SK-N-SH (cell line): ENCODE data around the gene SAMD5. TPM values are rescaled to one million over a fixed set of nuclear protein-coding genes. Genes with fewer than 3 reads are reported as not detected.

ENCODE experiments used
- CTCF ChIA-PET: fragments of 300-600, 350-600 bp; formaldehyde crosslinking; extraction: SDS; loops from one replicate; lab custom pipeline; 2021; lab: Yijun Ruan, JAX
- POLR2A ChIA-PET: fragments of 350-600 bp; sonication (Branson Sonifier 250); formaldehyde crosslinking; extraction: SDS; loops from one replicate; lab custom pipeline; 2020; ENCODE audit warnings: antibody characterized with exemption, inconsistent platforms; lab: Yijun Ruan, JAX
- DNase-seq: peaks from one replicate; pipeline ENCODE4 v3.0.0; 2012
- H2AFZ ChIP-seq: fragments of 200-600 bp; sonication (generic); 2 replicates; pipeline ENCODE4 v1.8.1; 2016; ENCODE audit warnings: antibody characterized with exemption, mild to moderate bottlenecking, low read depth
- H3F3A ChIP-seq: fragments of 200-600 bp; sonication (generic); replicated peaks from 2 replicates; pipeline ENCODE3; 2016; ENCODE audit warnings: antibody characterized with exemption, mild to moderate bottlenecking; ENCODE audit not compliant: insufficient read depth
- H3K27ac ChIP-seq, 2 experiments: fragments of 200-500 bp in 1 of 2; fragments of 200-600 bp in 1 of 2; sonication (Bioruptor generic) in 1 of 2; sonication (generic), shearing (Covaris generic) in 1 of 2; 2 replicates each; pipeline versions ENCODE4 v1.5.1 to v1.6.1; 2014 to 2016; ENCODE audit warnings: low read depth in 2 of 2, inconsistent platforms in 1 of 2, low read length in 1 of 2, mild to moderate bottlenecking in 1 of 2, mixed read lengths in 1 of 2
- H3K27me3 ChIP-seq: fragments of 200-600 bp; sonication (generic), shearing (Covaris generic); 2 replicates; pipeline ENCODE4 v1.6.1; 2016; ENCODE audit warnings: mixed run types; ENCODE audit not compliant: insufficient read depth
- H3K36me3 ChIP-seq, 2 experiments: fragments of 200-500 bp in 1 of 2; fragments of 200-600 bp in 1 of 2; sonication (Bioruptor generic) in 1 of 2; sonication (generic) in 1 of 2; replicated peaks in 1 of 2; 2 replicates each; pipeline versions ENCODE3 to v1.5.1; 2014 to 2016; ENCODE audit warnings: low read length in 1 of 2, mild to moderate bottlenecking in 1 of 2; ENCODE audit not compliant: insufficient read depth in 2 of 2, control insufficient read depth in 1 of 2
- H3K4me1 ChIP-seq, 2 experiments: fragments of 200-500 bp in 1 of 2; fragments of 200-600 bp in 1 of 2; sonication (Bioruptor generic) in 1 of 2; sonication (generic), shearing (Covaris generic) in 1 of 2; 2 replicates each; pipeline versions ENCODE4 v1.5.1 to v1.6.1; 2014 to 2016; ENCODE audit warnings: low read depth in 1 of 2, low read length in 1 of 2, mixed run types in 1 of 2; ENCODE audit not compliant: insufficient read depth in 2 of 2, control insufficient read depth in 1 of 2
- H3K4me2 ChIP-seq: fragments of 200-600 bp; sonication (generic), shearing (Covaris generic); 2 replicates; pipeline ENCODE4 v1.6.1; 2017; ENCODE audit warnings: mixed run types
- H3K4me3 ChIP-seq, 2 experiments: fragments of 200-500 bp in 1 of 2; fragments of 200-600 bp in 1 of 2; sonication (Bioruptor generic) in 1 of 2; sonication (generic), shearing (Covaris generic) in 1 of 2; 2 replicates each; pipeline versions ENCODE4 v1.5.1 to v1.8.1; 2014 to 2016; ENCODE audit warnings: low read depth in 2 of 2, inconsistent platforms in 1 of 2, low read length in 1 of 2, mild to moderate bottlenecking in 1 of 2, mixed read lengths in 1 of 2, moderate library complexity in 1 of 2
- H3K79me2 ChIP-seq: fragments of 200-600 bp; sonication (generic); 2 replicates; pipeline ENCODE4 v1.8.1; 2017; ENCODE audit warnings: mild to moderate bottlenecking; ENCODE audit not compliant: insufficient read depth
- H3K9ac ChIP-seq: fragments of 200-600 bp; sonication (generic); 2 replicates; pipeline ENCODE4 v1.6.1; 2017; ENCODE audit warnings: mixed run types
- H3K9me2 ChIP-seq: fragments of 200-600 bp; sonication (generic); 2 replicates; pipeline ENCODE4 v1.6.1; 2017; ENCODE audit warnings: mixed run types
- H3K9me3 ChIP-seq: fragments of 200-600 bp; sonication (generic); 2 replicates; pipeline ENCODE4 v1.6.1; 2017; ENCODE audit warnings: mixed run types, mild to moderate bottlenecking, moderate library complexity
- H4K20me1 ChIP-seq: fragments of 200-600 bp; sonication (generic); 2 replicates; pipeline ENCODE4 v1.6.1; 2017; ENCODE audit warnings: mild to moderate bottlenecking, mixed run types; ENCODE audit not compliant: insufficient read depth
- CHD2 ChIP-seq: fragments of 150-350 bp; IDR thresholded peaks from 2 replicates; pipeline ENCODE4 v1.6.1; 2018; ENCODE audit warnings: low read length; ENCODE audit not compliant: partially characterized antibody
- EZH2phosphoT487 ChIP-seq: fragments of 200-600 bp; sonication (generic); IDR thresholded peaks from 2 replicates; pipeline ENCODE4 v1.6.1; 2017; ENCODE audit warnings: low read depth, mixed run types, mild to moderate bottlenecking, antibody characterized with exemption, moderate library complexity, borderline replicate concordance
- FOSL2 ChIP-seq: IDR thresholded peaks from 2 replicates; pipeline ENCODE4 v1.4.0; 2012; ENCODE audit warnings: low read depth, mild to moderate bottlenecking, moderate library complexity, borderline replicate concordance
- FOXM1 ChIP-seq: IDR thresholded peaks from 2 replicates; pipeline ENCODE4 v1.4.0; 2012; ENCODE audit warnings: low read depth, mild to moderate bottlenecking
- GABPA ChIP-seq: IDR thresholded peaks from 2 replicates; pipeline ENCODE4 v1.4.0; 2012; ENCODE audit warnings: low read depth, mild to moderate bottlenecking
- GATA2 ChIP-seq: sonication (generic); formaldehyde crosslinking; IDR thresholded peaks from 2 replicates; pipeline ENCODE4 v1.5.0; 2020; ENCODE audit warnings: mild to moderate bottlenecking, missing genetic modification reagents
- IRF3 ChIP-seq: fragments of 150-350 bp; IDR thresholded peaks from 2 replicates; pipeline ENCODE4 v1.6.1; 2016; ENCODE audit warnings: mild to moderate bottlenecking, low read depth, low read length
- MAX ChIP-seq: IDR thresholded peaks from 2 replicates; pipeline ENCODE4 v1.4.0; 2012; ENCODE audit warnings: low read depth
- MEF2A ChIP-seq: IDR thresholded peaks from 2 replicates; pipeline ENCODE4 v1.4.0; 2012; ENCODE audit warnings: low read depth, borderline replicate concordance
- NRF1 ChIP-seq: IDR thresholded peaks from 2 replicates; pipeline ENCODE4 v1.6.1; 2012; ENCODE audit warnings: low read depth, mild to moderate bottlenecking, low read length
- PBX3 ChIP-seq: IDR thresholded peaks from 2 replicates; pipeline ENCODE4; 2012
- RAD21 ChIP-seq: IDR thresholded peaks from 2 replicates; pipeline ENCODE4 v1.6.1; 2012; ENCODE audit warnings: mild to moderate bottlenecking, low read length
- REST ChIP-seq: IDR thresholded peaks from 2 replicates; pipeline ENCODE4 v1.6.1; 2012; ENCODE audit warnings: mild to moderate bottlenecking, low read depth, low read length, moderate library complexity
- RXRA ChIP-seq: IDR thresholded peaks from 2 replicates; pipeline ENCODE4 v1.4.0; 2012; ENCODE audit warnings: low read depth, mild to moderate bottlenecking, borderline replicate concordance
- SIN3A ChIP-seq: IDR thresholded peaks from 2 replicates; pipeline ENCODE4 v1.6.1; 2012; ENCODE audit warnings: low read depth, mild to moderate bottlenecking, low read length, moderate library complexity, borderline replicate concordance
- SMC3 ChIP-seq: IDR thresholded peaks from 2 replicates; pipeline ENCODE4 v1.6.1; 2012; ENCODE audit warnings: low read depth, low read length, improper control_type of control experiment
- TEAD4 ChIP-seq: IDR thresholded peaks from 2 replicates; pipeline ENCODE4 v1.4.0; 2012; ENCODE audit warnings: mild to moderate bottlenecking, borderline replicate concordance; ENCODE audit not compliant: insufficient read depth
- USF2 ChIP-seq: fragments of 150-350 bp; IDR thresholded peaks from 2 replicates; pipeline ENCODE4 v1.6.1; 2017; ENCODE audit warnings: antibody characterized with exemption, low read length, low read depth, borderline replicate concordance
- WGBS: methylation state at CpG from one replicate; pipeline ENCODE4 v1.1.6; 2017; ENCODE audit warnings: low lambda C conversion rate; 5-methylcytosine and 5-hydroxymethylcytosine counted together
- polyA plus RNA-seq, 3 experiments: library from polyadenylated mRNA; depleted of rRNA; stranded (reverse); fragments of >200 nt; gene quantifications; 2 replicates each; pipeline ENCODE4 v1.2.3, GENCODE V29; 2012
- TF ChIP-seq, protein P1 (sequence below): IDR thresholded peaks from 2 replicates; pipeline ENCODE4 v1.4.0; 2012; ENCODE audit warnings: low read depth, borderline replicate concordance

The SAMD5 gene
- polyA plus RNA-seq, 1 of the 3 experiments (the other 2 are of a cell fraction): not detected

GRCh38 chr6:147527197-147527596 is 18.7 kb downstream of the SAMD5 start:
- POLR2A ChIA-PET: no interaction called here
- H3K79me2 ChIP-seq: no peaks in the 10 kb centered on the region
- H3K27me3 ChIP-seq: no peaks in the 10 kb centered on the region
- WGBS: 6% methylated on average over 4 of the region's 4 CpGs
- no peak overlapping the region for H3K27ac ChIP-seq
- no peak overlapping the region for H3K4me3 ChIP-seq
- H2AFZ ChIP-seq: no peak overlapping the region
- H4K20me1 ChIP-seq: no peaks in the 10 kb centered on the region
- TF ChIP-seq RAD21 (no peak), FOXM1 (no peak), GATA2 (no peak), SIN3A (no peak), MEF2A (no peak), USF2 (no peak), FOSL2 (no peak), MAX (no peak), NRF1 (no peak)
- TF ChIP-seq, protein P1, sequence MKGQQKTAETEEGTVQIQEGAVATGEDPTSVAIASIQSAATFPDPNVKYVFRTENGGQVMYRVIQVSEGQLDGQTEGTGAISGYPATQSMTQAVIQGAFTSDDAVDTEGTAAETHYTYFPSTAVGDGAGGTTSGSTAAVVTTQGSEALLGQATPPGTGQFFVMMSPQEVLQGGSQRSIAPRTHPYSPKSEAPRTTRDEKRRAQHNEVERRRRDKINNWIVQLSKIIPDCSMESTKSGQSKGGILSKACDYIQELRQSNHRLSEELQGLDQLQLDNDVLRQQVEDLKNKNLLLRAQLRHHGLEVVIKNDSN: no peak
- TF ChIP-seq, all 33 proteins: peak for 0
- Histone ChIP-seq H3K9ac (no peak overlapping the region), H3K4me1 (no peaks in the 10 kb centered on the region), H3F3A (no peaks in the 10 kb centered on the region), H3K36me3 (no peaks in the 10 kb centered on the region), H3K9me3 (no peaks in the 10 kb centered on the region), H3K4me2 (no peak overlapping the region), H3K9me2 (no peaks in the 10 kb centered on the region)
- CTCF ChIA-PET: no interaction called here
- no peak for DNase-seq

DNA sequence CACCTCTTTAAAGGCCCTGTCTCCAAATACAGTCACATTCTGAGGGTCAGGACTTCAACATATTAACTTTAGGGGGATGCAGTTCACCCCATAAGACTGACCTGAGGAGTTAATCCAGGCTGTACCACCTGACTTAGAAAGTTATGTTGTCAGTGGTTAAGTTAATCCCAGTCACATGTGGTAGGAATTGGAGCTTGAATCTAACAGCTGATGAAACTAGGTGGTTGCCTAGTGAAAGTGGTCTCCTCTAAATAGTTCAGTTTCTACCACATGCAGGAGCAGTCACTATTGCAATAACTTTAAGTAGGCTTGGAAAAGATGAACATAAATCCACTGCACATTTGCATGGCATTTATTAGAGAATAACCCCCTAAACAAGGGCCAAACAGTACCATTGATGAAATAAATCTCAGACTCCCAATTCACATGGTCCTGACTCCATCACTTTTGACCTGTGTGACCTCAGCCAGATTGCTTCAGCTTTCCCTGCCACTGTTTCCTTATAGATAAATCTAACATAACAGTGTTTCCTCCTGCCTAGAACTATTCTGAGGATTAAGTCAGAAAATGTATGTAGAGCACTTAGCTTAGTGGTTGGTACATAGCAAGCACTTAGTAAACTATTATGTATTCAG is 20.1 kb downstream of the SAMD5 start:
- H3K4me2 ChIP-seq: no peak overlapping the region
- no peak overlapping the region for H3K9ac ChIP-seq
- H3K36me3 ChIP-seq: no peaks in the 10 kb centered on the region
- no peak for DNase-seq
- ChIA-PET POLR2A (no interaction called here), CTCF (no interaction called here)
- no peaks in the 10 kb centered on the region for H4K20me1 ChIP-seq
- no peak overlapping the region for H2AFZ ChIP-seq
- no peaks in the 10 kb centered on the region for H3F3A ChIP-seq
- H3K9me2 ChIP-seq: no peaks in the 10 kb centered on the region
- H3K9me3 ChIP-seq: no peaks in the 10 kb centered on the region
- no peak overlapping the region for H3K27ac ChIP-seq
- no peak overlapping the region for H3K4me3 ChIP-seq
- no peaks in the 10 kb centered on the region for H3K4me1 ChIP-seq
- no peaks in the 10 kb centered on the region for H3K79me2 ChIP-seq
- H3K27me3 ChIP-seq: no peaks in the 10 kb centered on the region
- TF ChIP-seq IRF3 (no peak), REST (no peak), CHD2 (no peak), EZH2phosphoT487 (no peak), RXRA (no peak), FOSL2 (no peak), GABPA (no peak), RAD21 (no peak), TEAD4 (no peak), PBX3 (no peak), FOXM1 (no peak), SMC3 (no peak), MEF2A (no peak), MAX (no peak)
